ENCODE measurements around the gene TLE3.

GRCh38 chr15:70080347-70080746 is 17.4 kb downstream of the TLE3 start:
- no peak for TF ChIP-seq POLR2A (IDR thresholded peaks at IDR 0.05)
- TF ChIP-seq EP300 (IDR thresholded peaks at IDR 0.05): no peak
- no peak for TF ChIP-seq CTCF (IDR thresholded peaks at IDR 0.05)
- TF ChIP-seq POLR2AphosphoS5 (IDR thresholded peaks at IDR 0.05): no peak
